Measurements from ENCODE around the gene PPP2R1B. TPM values are rescaled to one million over a fixed set of nuclear protein-coding genes. Genes with fewer than 3 reads are reported as not detected.
"Not testable (repeated sequence)": the region's sequence is repeated elsewhere in the genome, so short reads cannot be mapped to it uniquely, and the experiment has no call there.

PPP2R1B gene
- total RNA-seq, 8 experiments from 2014 or later: 11.8 to 43.7 (median 19.4) TPM

GRCh38 chr11:111729071-111729830 is 36.9 kb downstream of the PPP2R1B start:
- Histone ChIP-seq H3K4me1 (replicated peaks in 1 of 2) (peaks cover 43 to 56% of the 10 kb centered on the region in 2 donors), H3K4me3 (no peak overlapping the region), H3K27ac (no peak overlapping the region)
- 82 to 96% (median 90%) methylated on average over 3 to 8 of the region's 10 CpGs; no CpG with 5 or more reads in 4 of the 10 experiments for WGBS, 10 experiments
- ATAC-seq (replicated peaks in 6 of 8): no peak
- in situ Hi-C loops (cut with MboI; ENCODE audit: low pct_unique_long_range_greater_than_20kb in 2 of 9, low sequenced_read_pairs in 9 of 9, unreplicated experiment in 9 of 9): no loop called here

- ATAC-seq (replicated peaks in 6 of 8): no peak
- in situ Hi-C loops (cut with MboI; ENCODE audit: low pct_unique_long_range_greater_than_20kb in 2 of 9, low sequenced_read_pairs in 9 of 9, unreplicated experiment in 9 of 9): no loop called here
- H3K4me3 ChIP-seq: no peak overlapping the region
- peaks cover 26 to 39% of the 10 kb centered on the region in 2 donors for H3K4me1 ChIP-seq (replicated peaks in 1 of 2)
- H3K27ac ChIP-seq: no peak overlapping the region
- WGBS, 10 experiments: 100% methylated on average over 1 of the region's 7 CpGs; no CpG with 5 or more reads in 9 of the 10 experiments
Observed at GRCh38 chr11:111727431-111727830, 38.8 kb downstream of the PPP2R1B start.

GRCh38 chr11:111726301-111726713 is 39.9 kb downstream of the PPP2R1B start:
- no peak for ATAC-seq (replicated peaks in 6 of 8)
- WGBS, 10 experiments: 82 to 100% (median 94%) methylated on average over 1 to 7 of the region's 9 CpGs; no CpG with 5 or more reads in 6 of the 10 experiments
- in situ Hi-C loops (cut with MboI; ENCODE audit: low pct_unique_long_range_greater_than_20kb in 2 of 9, low sequenced_read_pairs in 9 of 9, unreplicated experiment in 9 of 9): no loop called here
- H3K4me3 ChIP-seq: no peak overlapping the region
- H3K4me1 ChIP-seq (replicated peaks in 1 of 2): peaks cover 20 to 36% of the 10 kb centered on the region in 2 donors
- no peak overlapping the region for H3K27ac ChIP-seq

GRCh38 chr11:111725621-111726020 is 40.6 kb downstream of the PPP2R1B start:
- in situ Hi-C loops (cut with MboI; ENCODE audit: low pct_unique_long_range_greater_than_20kb in 2 of 9, low sequenced_read_pairs in 9 of 9, unreplicated experiment in 9 of 9): no loop called here
- Histone ChIP-seq H3K27ac (no peak overlapping the region), H3K4me1 (replicated peaks in 1 of 2) (peaks cover 13 to 29% of the 10 kb centered on the region in 2 donors), H3K4me3 (no peak overlapping the region)
- ATAC-seq (replicated peaks in 6 of 8): no peak
- WGBS, 10 experiments: 50 to 94% (median 81%) methylated on average over 1 to 10 of the region's 10 CpGs; no CpG with 5 or more reads in 1 of the 10 experiments

- in situ Hi-C loops (cut with MboI; ENCODE audit: low pct_unique_long_range_greater_than_20kb in 2 of 9, low sequenced_read_pairs in 9 of 9, unreplicated experiment in 9 of 9): no loop called here
- Histone ChIP-seq H3K4me3 (no peak overlapping the region), H3K27ac (no peak overlapping the region), H3K4me1 (replicated peaks in 1 of 2) (peaks cover 6 to 19% of the 10 kb centered on the region in 2 donors)
- 60 to 100% (median 93%) methylated on average over 1 to 7 of the region's 11 CpGs; no CpG with 5 or more reads in 4 of the 10 experiments for WGBS, 10 experiments
- ATAC-seq (replicated peaks in 6 of 8): no peak
Observed at GRCh38 chr11:111724615-111725129, 41.5 kb downstream of the PPP2R1B start.

GRCh38 chr11:111723595-111723994 is 42.6 kb downstream of the PPP2R1B start:
- Histone ChIP-seq H3K4me3 (no peak overlapping the region), H3K27ac (no peak overlapping the region), H3K4me1 (replicated peaks in 1 of 2) (peaks cover 3 to 15% of the 10 kb centered on the region in 2 donors)
- 72 to 100% methylated on average over 2 of the region's 15 CpGs; no CpG with 5 or more reads in 8 of the 10 experiments for WGBS, 10 experiments
- ATAC-seq (replicated peaks in 6 of 8): peak in 1 of 8 experiments; percentile 16
- in situ Hi-C loops (cut with MboI; ENCODE audit: low pct_unique_long_range_greater_than_20kb in 2 of 9, low sequenced_read_pairs in 9 of 9, unreplicated experiment in 9 of 9): no loop called here

- WGBS, 10 experiments: 79 to 100% (median 98%) methylated on average over 2 to 7 of the region's 8 CpGs; no CpG with 5 or more reads in 2 of the 10 experiments
- no peak overlapping the region for H3K4me3 ChIP-seq
- H3K4me1 ChIP-seq (replicated peaks in 1 of 2): peaks cover 7 to 17% of the 10 kb centered on the region in 2 donors
- in situ Hi-C loops (cut with MboI; ENCODE audit: low pct_unique_long_range_greater_than_20kb in 2 of 9, low sequenced_read_pairs in 9 of 9, unreplicated experiment in 9 of 9): no loop called here
- no peak for ATAC-seq (replicated peaks in 6 of 8)
- no peak overlapping the region for H3K27ac ChIP-seq
Observed at GRCh38 chr11:111722501-111722900, 43.7 kb downstream of the PPP2R1B start.

GRCh38 chr11:111720801-111721494 is 45.2 kb downstream of the PPP2R1B start:
- in situ Hi-C loops (cut with MboI; ENCODE audit: low pct_unique_long_range_greater_than_20kb in 2 of 9, low sequenced_read_pairs in 9 of 9, unreplicated experiment in 9 of 9): no loop called here
- no peak overlapping the region for H3K4me3 ChIP-seq
- ATAC-seq (replicated peaks in 6 of 8): peak in 1 of 8 experiments; percentile 28
- no peak overlapping the region for H3K27ac ChIP-seq
- peaks cover 8 to 10% of the 10 kb centered on the region in 2 donors for H3K4me1 ChIP-seq (replicated peaks in 1 of 2)
- 60 to 100% (median 99%) methylated on average over 1 to 7 of the region's 7 CpGs; no CpG with 5 or more reads in 6 of the 10 experiments for WGBS, 10 experiments

GRCh38 chr11:111719379-111719778 is 46.8 kb downstream of the PPP2R1B start:
- peak in 2 of 8 experiments; percentile 60 to 81 for ATAC-seq (replicated peaks in 6 of 8)
- H3K27ac ChIP-seq: no peak overlapping the region
- in situ Hi-C loops (cut with MboI; ENCODE audit: low pct_unique_long_range_greater_than_20kb in 2 of 9, low sequenced_read_pairs in 9 of 9, unreplicated experiment in 9 of 9): no loop called here
- no peak overlapping the region for H3K4me3 ChIP-seq
- H3K4me1 ChIP-seq (replicated peaks in 1 of 2): peaks cover 6 to 8% of the 10 kb centered on the region in 2 donors
- 50 to 100% (median 100%) methylated on average over 1 to 2 of the region's 2 CpGs; no CpG with 5 or more reads in 4 of the 10 experiments for WGBS, 10 experiments

- H3K4me3 ChIP-seq: no peak overlapping the region
- no peak overlapping the region for H3K27ac ChIP-seq
- H3K4me1 ChIP-seq (replicated peaks in 1 of 2): peaks cover 6 to 8% of the 10 kb centered on the region in 2 donors
- ATAC-seq (replicated peaks in 6 of 8): peak in 7 of 8 experiments; percentile 15 to 51 (median 35)
- 39 to 90% (median 63%) methylated on average over 1 to 4 of the region's 5 CpGs; no CpG with 5 or more reads in 5 of the 10 experiments for WGBS, 10 experiments
- in situ Hi-C loops (cut with MboI; ENCODE audit: low pct_unique_long_range_greater_than_20kb in 2 of 9, low sequenced_read_pairs in 9 of 9, unreplicated experiment in 9 of 9): no loop called here
Observed at GRCh38 chr11:111718859-111719258, 47.3 kb downstream of the PPP2R1B start.

- Histone ChIP-seq H3K27ac (no peak overlapping the region), H3K4me3 (no peak overlapping the region), H3K4me1 (replicated peaks in 1 of 2) (peaks cover 6 to 8% of the 10 kb centered on the region in 2 donors)
- in situ Hi-C loops (cut with MboI; ENCODE audit: low pct_unique_long_range_greater_than_20kb in 2 of 9, low sequenced_read_pairs in 9 of 9, unreplicated experiment in 9 of 9): no loop called here
- ATAC-seq (replicated peaks in 6 of 8): peak in 7 of 8 experiments; percentile 37 to 70 (median 57)
- WGBS, 10 experiments: 63 to 100% (median 82%) methylated on average over 2 to 4 of the region's 6 CpGs; no CpG with 5 or more reads in 3 of the 10 experiments
Observed at GRCh38 chr11:111718436-111718835, 47.8 kb downstream of the PPP2R1B start.

- H3K4me3 ChIP-seq; in situ Hi-C loops (cut with MboI; ENCODE audit: low pct_unique_long_range_greater_than_20kb in 2 of 9, low sequenced_read_pairs in 9 of 9, unreplicated experiment in 9 of 9): not testable (repeated sequence)
Observed at GRCh38 chr11:111717660-111718059, 48.5 kb downstream of the PPP2R1B start.

More at GRCh38 chr11:111717660-111718059, 48.5 kb downstream of the PPP2R1B start:
- H3K27ac ChIP-seq; H3K4me1 ChIP-seq (replicated peaks in 1 of 2): not testable (repeated sequence)
- WGBS, 10 experiments: 70 to 100% (median 80%) methylated on average over 1 to 3 of the region's 3 CpGs; no CpG with 5 or more reads in 5 of the 10 experiments
- peak in 4 of 8 experiments; percentile 20 to 77 (median 45) for ATAC-seq (replicated peaks in 6 of 8)
